ENCODE data around the gene S100A7A.

- TF ChIP-seq SUZ12 (IDR thresholded peaks at IDR 0.05) (no peak), SP1 (IDR thresholded peaks at IDR 0.05) (no peak), FOXK2 (IDR thresholded peaks at IDR 0.05) (no peak), FOXM1 (IDR thresholded peaks at IDR 0.05; ENCODE audit: borderline replicate concordance) (no peak), ELF4 (IDR thresholded peaks at IDR 0.05) (no peak), TARDBP (IDR thresholded peaks at IDR 0.05) (no peak), BHLHE40 (IDR thresholded peaks at IDR 0.05; ENCODE audit: borderline replicate concordance) (no peak)
Observed at GRCh38 chr1:153439273-153439672, 23.0 kb downstream of the S100A7A start.

Measured in HEK293T (cell line).